Body of pancreas (tissue), 4 donors: ENCODE data around the gene CORIN. TPM values are rescaled to one million over a fixed set of nuclear protein-coding genes. Genes with fewer than 3 reads are reported as not detected.
"Not testable (repeated sequence)": the region's sequence is repeated elsewhere in the genome, so short reads cannot be mapped to it uniquely, and the experiment has no call there.

Source experiments
- ATAC-seq: fragments of 150-250 bp; one replicate; pipeline ENCODE4 v1.9.1; 2016
- DNase-seq, 4 donors: peaks; one replicate each; pipeline ENCODE4 v3.0.0-alpha.2; 2019
- H3K27ac ChIP-seq, 4 donors: fragments of 200-600 bp; sonication (generic); 1 replicate in 3 of 4; 2 replicates in 1 of 4; pipeline versions ENCODE4 v1.5.1 to v1.6.1; 2016 to 2019; ENCODE audit warnings: mild to moderate bottlenecking in 1 of 4, mixed read lengths in 1 of 4, moderate library complexity in 1 of 4
- H3K27me3 ChIP-seq, 2 donors: fragments of 200-600 bp; sonication (generic); one replicate each; pipeline ENCODE4 v1.6.0; 2016; ENCODE audit warnings: mild to moderate bottlenecking in 1 of 2
- H3K36me3 ChIP-seq, 2 donors: fragments of 200-600 bp; sonication (generic); replicated peaks in 1 of 2; 2 replicates each; pipeline ENCODE4 v1.5.1; 2016; ENCODE audit warnings: low read depth in 2 of 2; ENCODE audit not compliant: insufficient read depth in 1 of 2
- H3K4me1 ChIP-seq: fragments of 200-600 bp; sonication (generic); one replicate; pipeline ENCODE4 v1.6.0; 2016
- H3K4me3 ChIP-seq, 2 donors: fragments of 200-600 bp; sonication (generic); 1 replicate in 1 of 2; 2 replicates in 1 of 2; pipeline ENCODE4 v1.5.1; 2016 to 2019
- H3K9me3 ChIP-seq, 3 donors: fragments of 200-600 bp; sonication (generic); 1 replicate in 2 of 3; 2 replicates in 1 of 3; pipeline ENCODE4 v1.5.1; 2016
- POLR2A ChIP-seq, 3 donors: fragments of 450-650 bp; IDR thresholded peaks; one replicate each; pipeline ENCODE4 v1.6.1; 2016; ENCODE audit warnings: antibody characterized with exemption in 3 of 3, mild to moderate bottlenecking in 2 of 3
- WGBS, 2 donors: methylation state at CpG; one replicate each; pipeline ENCODE4 v1.1.5; 2017; 5-methylcytosine and 5-hydroxymethylcytosine counted together
- intact Hi-C: fragments of 100-400 bp; cut with DNase I; formaldehyde crosslinking; loops from one replicate; pipeline ENCODE4 v1.15.1; 2023
- total RNA-seq, 2 donors: library from RNA; depleted of rRNA; stranded (reverse); fragments of >200 nt; gene quantifications; one replicate each; pipeline ENCODE4 v1.1.0, GENCODE V29; 2016
- TF ChIP-seq, protein P1 (sequence below), 7 experiments: fragments of 450-650 bp in 4 of 7; fragments of 200-600 bp in 3 of 7; sonication (generic) in 3 of 7; IDR thresholded peaks; one replicate each; pipeline ENCODE4 v1.5.1; 2016 to 2019; ENCODE audit warnings: antibody characterized with exemption in 7 of 7

Gene CORIN
- total RNA-seq, 2 donors from 2014 or later = 0.33 to 1.3 TPM

DNA sequence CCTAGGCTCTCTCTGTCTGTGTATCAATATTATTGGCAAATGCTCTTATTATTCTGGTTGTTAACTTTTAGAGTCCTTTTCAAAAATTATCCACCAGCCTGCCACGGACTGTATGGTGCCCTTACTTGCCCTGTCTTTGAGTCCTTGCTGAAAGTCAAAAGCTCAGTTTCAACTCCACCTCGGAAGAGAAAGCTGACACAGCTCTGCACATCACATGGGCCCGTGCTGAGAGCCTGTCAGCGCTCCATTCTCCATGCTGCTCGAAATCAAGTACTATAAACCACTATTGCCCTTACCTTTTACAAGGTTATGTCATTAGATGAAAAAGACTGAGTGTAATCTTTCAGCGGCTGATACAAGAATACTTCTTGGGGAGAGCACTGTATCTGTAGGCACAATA, 141.0 kb downstream of the CORIN start:
- TF ChIP-seq POLR2A (IDR thresholded peaks at IDR 0.05) = no peak
- TF ChIP-seq, protein P1, sequence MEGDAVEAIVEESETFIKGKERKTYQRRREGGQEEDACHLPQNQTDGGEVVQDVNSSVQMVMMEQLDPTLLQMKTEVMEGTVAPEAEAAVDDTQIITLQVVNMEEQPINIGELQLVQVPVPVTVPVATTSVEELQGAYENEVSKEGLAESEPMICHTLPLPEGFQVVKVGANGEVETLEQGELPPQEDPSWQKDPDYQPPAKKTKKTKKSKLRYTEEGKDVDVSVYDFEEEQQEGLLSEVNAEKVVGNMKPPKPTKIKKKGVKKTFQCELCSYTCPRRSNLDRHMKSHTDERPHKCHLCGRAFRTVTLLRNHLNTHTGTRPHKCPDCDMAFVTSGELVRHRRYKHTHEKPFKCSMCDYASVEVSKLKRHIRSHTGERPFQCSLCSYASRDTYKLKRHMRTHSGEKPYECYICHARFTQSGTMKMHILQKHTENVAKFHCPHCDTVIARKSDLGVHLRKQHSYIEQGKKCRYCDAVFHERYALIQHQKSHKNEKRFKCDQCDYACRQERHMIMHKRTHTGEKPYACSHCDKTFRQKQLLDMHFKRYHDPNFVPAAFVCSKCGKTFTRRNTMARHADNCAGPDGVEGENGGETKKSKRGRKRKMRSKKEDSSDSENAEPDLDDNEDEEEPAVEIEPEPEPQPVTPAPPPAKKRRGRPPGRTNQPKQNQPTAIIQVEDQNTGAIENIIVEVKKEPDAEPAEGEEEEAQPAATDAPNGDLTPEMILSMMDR (IDR thresholded peaks at IDR 0.05) = no peak
- no peak overlapping the region for H3K4me3 ChIP-seq
- ATAC-seq (no peak), DNase-seq (no peak)
- peaks cover 8% of the 10 kb centered on the region for H3K4me1 ChIP-seq
- intact Hi-C loops = no loop called here
- WGBS, 2 donors = 82 to 86% methylated on average over 6 of the region's 6 CpGs
- no peaks in the 10 kb centered on the region for H3K36me3 ChIP-seq
- no peaks in the 10 kb centered on the region for H3K9me3 ChIP-seq
- no peaks in the 10 kb centered on the region for H3K27me3 ChIP-seq
- no peak overlapping the region for H3K27ac ChIP-seq

GRCh38 chr4:47695260-47695659, 142.6 kb downstream of the CORIN start:
- Histone ChIP-seq H3K4me1 (peaks cover 8% of the 10 kb centered on the region), H3K4me3 (no peak overlapping the region), H3K27ac (no peak overlapping the region), H3K27me3 (no peaks in the 10 kb centered on the region), H3K9me3 (no peaks in the 10 kb centered on the region), H3K36me3 (no peaks in the 10 kb centered on the region)
- intact Hi-C loops = no loop called here
- 95 to 96% methylated on average over 1 of the region's 1 CpG for WGBS, 2 donors
- ATAC-seq (no peak), DNase-seq (no peak)
- TF ChIP-seq, protein P1 (IDR thresholded peaks at IDR 0.05) = no peak
- no peak for TF ChIP-seq POLR2A (IDR thresholded peaks at IDR 0.05)

- no peak overlapping the region for H3K27ac ChIP-seq
- TF ChIP-seq, protein P1 (IDR thresholded peaks at IDR 0.05) = no peak
- TF ChIP-seq POLR2A (IDR thresholded peaks at IDR 0.05) = no peak
- no peak for DNase-seq
- no peak overlapping the region for H3K4me3 ChIP-seq
- intact Hi-C loops = no loop called here
- H3K9me3 ChIP-seq = no peaks in the 10 kb centered on the region
- peaks cover 8% of the 10 kb centered on the region for H3K4me1 ChIP-seq
- ATAC-seq = no peak
- 58 to 85% methylated on average over 1 of the region's 1 CpG for WGBS, 2 donors
- H3K36me3 ChIP-seq = no peaks in the 10 kb centered on the region
- no peaks in the 10 kb centered on the region for H3K27me3 ChIP-seq
Measured at GRCh38 chr4:47694322-47694721, 143.5 kb downstream of the CORIN start.

- DNase-seq = no peak
- Histone ChIP-seq H3K27me3 (no peaks in the 10 kb centered on the region), H3K4me1 (peaks cover 8% of the 10 kb centered on the region), H3K27ac (no peak overlapping the region), H3K9me3 (no peaks in the 10 kb centered on the region), H3K36me3 (no peaks in the 10 kb centered on the region), H3K4me3 (no peak overlapping the region)
- ATAC-seq = no peak
- intact Hi-C loops = no loop called here
- WGBS, 2 donors = 45 to 46% methylated on average over 7 of the region's 7 CpGs
- no peak for TF ChIP-seq POLR2A (IDR thresholded peaks at IDR 0.05)
- TF ChIP-seq, protein P1 (IDR thresholded peaks at IDR 0.05) = no peak
Measured at GRCh38 chr4:47692691-47693090, 145.2 kb downstream of the CORIN start.

GRCh38 chr4:47691757-47692383, 146.0 kb downstream of the CORIN start:
- H3K27ac ChIP-seq, H3K9me3 ChIP-seq, DNase-seq, H3K27me3 ChIP-seq, H3K4me3 ChIP-seq, intact Hi-C loops, ATAC-seq, H3K36me3 ChIP-seq, H3K4me1 ChIP-seq: not testable (repeated sequence)
- WGBS, 2 donors = 83 to 90% methylated on average over 1 of the region's 1 CpG
